AG10803 (cell line): ENCODE results near the gene HAND2.

ENCODE experiments used
- DNase-seq: peaks from one replicate; pipeline ENCODE4 v3.0.0; 2010; ENCODE audit warnings: low read depth
- H3K4me3 ChIP-seq: 2 replicates; pipeline ENCODE4 v1.5.1; 2011; ENCODE audit warnings: mild to moderate bottlenecking, low read length, control low read depth
- CTCF ChIP-seq: conservative IDR thresholded peaks from 2 replicates; pipeline ENCODE4 v1.5.1; 2011; ENCODE audit warnings: mild to moderate bottlenecking, low read length, control low read depth, inconsistent platforms

HAND2 gene

GRCh38 chr4:173490256-173490655 lies 39.8 kb downstream of the HAND2 start:
- H3K4me3 ChIP-seq, result no peak overlapping the region
- TF ChIP-seq CTCF, result no peak
- DNase-seq, result peak; percentile 58

DNA sequence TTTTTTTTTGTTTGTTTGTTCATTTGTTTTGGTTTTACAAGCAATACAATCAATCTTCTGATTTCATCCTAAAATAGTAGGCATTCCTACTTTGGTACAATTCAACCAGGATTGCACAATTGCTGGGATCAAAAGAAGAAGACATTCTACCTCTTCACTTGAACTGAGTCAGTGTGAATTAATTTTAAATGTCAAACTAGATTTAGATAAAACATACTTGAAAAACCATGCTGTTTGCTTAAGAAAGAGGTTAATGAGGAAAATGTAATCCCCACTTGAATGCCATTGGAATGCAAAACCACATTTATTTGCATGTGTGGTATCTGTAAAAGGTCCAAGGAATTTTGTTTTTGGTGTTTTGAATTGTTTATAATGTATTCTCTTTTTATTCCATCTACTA lies 40.5 kb downstream of the HAND2 start:
- H3K4me3 ChIP-seq, result no peak overlapping the region
- TF ChIP-seq CTCF, result no peak
- peak; percentile 95 for DNase-seq

DNA sequence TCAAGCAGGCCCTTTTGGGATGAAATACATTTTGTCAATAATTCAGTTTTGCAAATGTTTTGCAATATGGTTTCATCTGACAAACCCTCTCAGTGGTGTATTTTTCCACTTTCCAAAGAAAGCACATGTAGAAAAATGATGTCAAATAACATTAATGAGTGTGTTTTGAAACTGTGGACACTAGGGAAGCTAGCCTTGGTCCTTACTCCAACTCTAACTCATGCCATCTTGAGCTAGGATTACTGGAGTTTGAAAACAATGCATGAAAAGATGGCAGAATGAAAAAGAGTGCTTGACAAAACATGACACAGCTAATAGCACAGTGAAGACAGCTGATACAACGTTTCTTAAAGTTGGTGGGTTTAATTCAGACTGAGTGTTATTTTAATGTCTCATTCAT lies 41.4 kb downstream of the HAND2 start:
- H3K4me3 ChIP-seq, result no peak overlapping the region
- no peak for TF ChIP-seq CTCF

DNA sequence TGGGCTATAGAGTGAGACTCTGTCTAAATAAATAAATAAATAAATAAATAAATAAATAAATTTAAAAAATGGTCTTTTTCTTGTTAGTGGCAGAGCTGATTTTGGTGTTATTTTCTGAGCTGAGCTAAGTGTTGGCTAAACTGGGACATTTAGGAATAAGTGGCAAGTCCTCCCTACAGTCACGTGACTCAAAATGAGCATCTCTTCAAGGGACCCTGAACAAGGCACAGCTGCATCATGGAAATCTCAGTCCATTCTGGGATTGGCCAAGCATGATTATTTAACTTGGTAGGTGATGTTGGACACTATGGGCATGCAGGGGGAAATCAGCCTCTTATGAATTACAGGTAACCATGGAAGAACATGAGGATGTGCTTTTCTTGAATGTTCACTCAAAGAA lies 42.0 kb downstream of the HAND2 start:
- TF ChIP-seq CTCF, result no peak
- no peak for DNase-seq
- H3K4me3 ChIP-seq, result no peak overlapping the region

More for the DNA sequence above, 41.4 kb downstream of the HAND2 start:
- DNase-seq, result peak; percentile 42

DNA sequence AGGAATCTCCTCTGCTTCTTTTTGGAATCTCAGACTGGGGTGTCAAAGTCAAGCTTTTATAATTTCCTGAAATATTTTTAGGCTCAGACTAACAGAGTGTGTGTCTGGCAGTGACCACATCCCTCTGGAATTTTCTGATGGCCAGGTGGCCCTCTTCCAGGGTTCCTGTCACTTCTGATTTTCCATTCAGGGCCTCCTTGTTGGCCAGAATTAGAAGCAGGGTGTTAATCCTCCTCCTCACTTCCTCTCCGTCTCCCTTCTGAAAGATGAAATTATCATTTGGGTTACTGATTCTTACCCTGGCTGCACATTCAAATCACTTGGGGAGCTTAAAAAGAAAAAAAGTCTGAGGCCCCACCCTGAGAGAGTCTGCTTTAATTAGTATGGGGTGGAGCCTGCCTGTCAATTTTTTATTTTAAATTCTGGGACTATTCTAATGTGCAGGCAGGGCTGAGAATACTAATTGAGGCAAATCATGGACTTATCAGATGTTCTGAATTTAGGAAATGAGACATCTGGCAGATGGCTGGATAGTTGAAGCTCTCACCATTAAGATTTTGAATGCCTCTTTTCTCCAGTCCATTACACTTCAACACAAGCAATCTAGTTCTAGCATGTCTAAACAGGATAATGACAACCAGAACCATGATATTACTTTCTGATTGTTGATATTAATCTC lies 43.2 kb downstream of the HAND2 start:
- no peak overlapping the region for H3K4me3 ChIP-seq
- DNase-seq, result no peak
- TF ChIP-seq CTCF, result no peak

DNA sequence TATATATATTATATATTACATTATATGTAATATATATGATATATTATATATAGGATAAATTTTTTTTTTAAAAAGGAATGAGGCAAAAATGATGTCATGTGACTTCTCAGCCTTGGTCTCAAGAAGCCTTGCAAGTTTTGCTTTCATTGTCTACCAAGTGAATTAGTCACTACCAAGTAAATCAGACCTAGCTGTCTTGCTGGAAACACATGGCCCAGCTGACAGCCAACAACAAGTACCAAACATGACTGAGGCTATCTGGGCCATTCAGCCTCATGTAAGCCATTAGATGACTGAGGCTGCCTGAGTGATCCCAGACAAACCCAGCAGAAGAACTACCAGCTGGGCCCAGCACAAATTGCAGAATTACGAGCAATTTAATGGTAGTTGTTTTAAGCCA lies 44.9 kb downstream of the HAND2 start:
- no peak for TF ChIP-seq CTCF
- DNase-seq, result peak; percentile 61
- no peak overlapping the region for H3K4me3 ChIP-seq

DNA sequence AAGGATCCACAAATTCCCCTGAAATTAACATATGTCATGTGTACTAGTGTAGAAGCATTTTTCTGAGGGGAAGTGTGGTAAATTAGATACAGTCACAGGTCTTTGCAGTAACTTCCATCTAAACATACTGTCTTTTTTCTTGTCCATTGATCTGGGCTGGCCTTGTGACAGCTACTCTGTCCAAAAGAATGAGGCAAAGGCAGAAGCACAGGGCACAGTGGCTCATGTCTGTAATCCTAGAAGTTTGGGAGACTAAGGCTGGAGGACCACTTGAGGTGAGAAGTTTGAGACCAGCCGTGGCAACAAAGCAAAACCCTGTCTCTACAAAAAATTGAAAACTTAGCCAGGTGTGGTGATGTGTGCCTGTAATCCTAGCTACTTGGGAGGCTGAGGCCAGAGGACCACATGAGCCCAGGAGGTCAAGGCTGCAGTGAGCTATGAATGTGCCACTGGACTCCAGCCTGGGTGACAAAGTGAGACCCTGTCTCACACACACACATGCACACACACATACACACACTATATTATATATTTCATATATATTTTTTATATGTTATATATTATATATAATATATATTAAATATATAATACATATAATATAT lies 47.6 kb downstream of the HAND2 start:
- H3K4me3 ChIP-seq, result no peak overlapping the region
- no peak for TF ChIP-seq CTCF
- DNase-seq, result no peak
